GM10248 (cell line): ENCODE results near the gene ANKH.

Source experiments
- CTCF ChIA-PET: fragments of 300-600 bp; sonication (Branson Sonifier 250); formaldehyde crosslinking; extraction: SDS; loops from one replicate; lab custom pipeline; 2021; ENCODE audit warnings: antibody characterized with exemption; lab: Yijun Ruan, JAX
- POLR2A ChIA-PET: fragments of 350-650 bp; sonication (Branson Sonifier 250); formaldehyde crosslinking; extraction: SDS; loops from one replicate; lab custom pipeline; 2020; ENCODE audit warnings: antibody characterized with exemption; lab: Yijun Ruan, JAX
- DNase-seq: peaks from one replicate; pipeline ENCODE4 v3.0.0; 2012; ENCODE audit errors: extremely low spot score
- CTCF ChIP-seq: IDR thresholded peaks from 2 replicates; pipeline ENCODE4 v1.5.1; 2012; ENCODE audit warnings: mild to moderate bottlenecking, low read depth; ENCODE audit errors: extremely low read depth, missing control alignments, control extremely low read depth

ANKH gene

DNA sequence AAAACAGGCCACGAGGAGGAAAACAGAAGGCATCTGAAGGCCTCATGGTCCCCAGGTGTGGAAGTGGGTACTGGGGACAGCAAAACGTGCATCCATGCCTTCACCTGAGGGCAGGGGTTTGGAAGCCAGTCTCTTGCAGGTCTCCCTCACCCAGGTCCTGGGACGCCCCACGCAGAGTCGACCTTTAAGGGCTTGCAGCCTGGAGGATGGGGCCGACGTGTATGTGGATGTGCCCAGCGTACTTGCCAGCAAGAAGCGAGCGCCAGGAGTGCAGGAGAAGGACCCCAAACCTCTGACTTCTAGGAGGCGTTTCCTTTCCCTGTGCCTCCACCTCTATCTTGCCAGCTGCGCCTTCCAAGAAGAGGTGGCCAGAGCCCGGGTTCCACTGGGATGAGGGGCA lies 141.1 kb downstream of the ANKH start:
- CTCF ChIA-PET: interaction anchor here (2.3 to 8.2 kb wide), 2 partner anchors 14 to 272 kb away, joined by 8 to 147 read pairs; no protein-coding TSS in a partner anchor
- POLR2A ChIA-PET: no interaction called here
- no peak for DNase-seq
- TF ChIP-seq CTCF: no peak

DNA sequence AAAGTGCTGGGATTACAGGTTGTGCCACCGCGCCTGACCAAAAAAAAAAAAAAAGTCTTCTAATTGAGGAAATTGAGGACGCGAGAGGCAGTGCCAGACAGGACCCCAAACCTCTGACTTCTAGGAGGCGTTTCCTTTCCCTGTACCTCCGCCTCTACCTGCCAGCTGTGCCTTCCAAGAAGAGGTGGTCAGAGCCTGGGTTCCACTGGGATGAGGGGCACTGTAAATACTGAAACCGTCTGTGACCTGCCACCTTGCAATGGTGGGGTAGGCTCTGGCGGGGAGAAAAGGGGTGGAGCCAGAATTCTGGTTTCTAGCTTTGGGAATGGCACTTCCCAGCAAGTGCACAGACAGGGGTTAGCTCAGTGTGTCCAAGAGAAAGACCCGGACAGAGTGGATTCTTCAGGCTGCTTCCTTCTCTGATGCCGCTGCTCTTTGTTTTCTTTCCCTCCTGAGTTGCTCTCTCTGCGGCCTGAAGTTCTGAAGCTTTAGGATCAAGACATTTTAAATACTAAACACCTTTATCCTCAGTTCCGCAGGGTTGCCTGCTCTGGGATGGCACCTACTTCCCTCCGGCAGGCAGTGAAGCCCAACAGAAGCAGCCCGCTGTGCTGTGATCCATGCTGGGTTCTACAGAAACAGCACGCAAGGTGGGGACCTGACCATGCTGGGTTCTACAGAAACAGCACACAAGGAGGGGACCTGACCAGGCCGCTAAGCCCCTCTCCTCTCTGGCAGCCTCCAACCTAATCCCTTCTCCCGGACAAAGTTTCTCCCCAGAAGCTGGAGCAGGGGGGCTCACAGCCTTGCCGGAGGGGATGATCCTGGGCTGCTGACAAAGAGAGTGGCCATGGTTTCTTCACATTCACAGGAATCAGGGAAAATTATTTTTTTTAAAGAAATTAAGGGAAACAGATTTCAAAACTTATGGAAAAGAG lies 141.9 kb downstream of the ANKH start:
- CTCF ChIA-PET: interaction anchor here (1.6 to 11.5 kb wide), 3 partner anchors 21 to 273 kb away, joined by 4 to 147 read pairs (median 132); no protein-coding TSS in a partner anchor
- DNase-seq: no peak
- POLR2A ChIA-PET: interaction anchor here (0.7 kb wide), 1 partner anchor 9 kb away, joined by 3 read pairs; no protein-coding TSS in a partner anchor
- TF ChIP-seq CTCF: no peak

DNA sequence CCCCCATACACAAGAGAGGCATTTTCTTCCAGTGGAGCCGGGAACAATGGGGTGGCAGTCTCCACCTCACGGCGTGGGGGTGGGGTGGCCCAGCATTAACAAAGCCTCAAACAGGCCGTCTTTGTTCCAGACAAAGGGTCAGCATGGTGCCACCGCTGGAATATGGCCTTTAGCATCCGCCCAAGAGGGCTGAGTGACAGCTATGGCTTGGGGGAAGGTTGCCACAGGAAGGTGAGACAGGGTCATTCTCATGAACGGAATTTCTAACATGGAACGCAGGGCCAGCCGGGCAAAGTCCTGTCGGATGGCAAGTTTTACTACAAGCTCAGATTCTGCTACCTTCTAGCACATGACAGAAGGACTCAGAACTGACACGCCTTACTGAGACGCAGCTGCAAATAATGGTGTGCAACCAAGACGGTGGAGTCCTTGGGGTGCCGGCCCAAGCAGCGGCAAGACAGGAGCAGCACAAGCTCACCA lies 143.1 kb downstream of the ANKH start:
- TF ChIP-seq CTCF: no peak
- ChIA-PET CTCF (interaction anchor here (1.0 to 11.5 kb wide), 17 partner anchors 9 to 292 kb away, joined by 3 to 147 read pairs (median 7); no protein-coding TSS in a partner anchor), POLR2A (no interaction called here)
- no peak for DNase-seq

GRCh38 chr5:14727928-14728458 lies 143.6 kb downstream of the ANKH start:
- ChIA-PET POLR2A (no interaction called here), CTCF (interaction anchor here (1.0 to 11.5 kb wide), 24 partner anchors 10 to 293 kb away, joined by 3 to 147 read pairs (median 6); no protein-coding TSS in a partner anchor)
- no peak for TF ChIP-seq CTCF
- no peak for DNase-seq

DNA sequence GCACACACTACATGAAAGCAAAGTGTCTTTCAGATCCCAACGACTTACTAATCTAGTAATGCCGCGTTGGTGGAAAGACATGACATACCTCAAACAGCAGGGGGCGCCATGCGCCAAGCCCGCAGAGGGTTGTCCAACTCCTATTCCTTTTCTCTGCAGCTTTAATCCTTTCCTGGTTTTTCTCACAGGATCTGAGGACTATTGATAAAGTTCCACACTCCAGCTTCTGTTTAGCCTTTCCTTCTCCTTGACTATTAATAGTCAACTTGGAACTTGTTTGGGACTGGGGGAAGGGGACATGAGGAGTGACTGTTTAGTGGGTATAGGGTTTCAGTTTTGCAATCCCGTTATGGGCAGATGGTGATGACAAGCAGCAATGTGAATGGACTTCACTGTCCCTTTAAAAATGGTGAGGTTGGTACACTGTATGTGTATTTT lies 144.1 kb downstream of the ANKH start:
- CTCF ChIA-PET: interaction anchor here (0.7 to 11.5 kb wide), 41 partner anchors 10 to 298 kb away, joined by 3 to 147 read pairs (median 5); no protein-coding TSS in a partner anchor
- POLR2A ChIA-PET: no interaction called here
- peak; percentile 77 for DNase-seq
- TF ChIP-seq CTCF: peak; percentile 81

GRCh38 chr5:14726066-14726838 lies 145.3 kb downstream of the ANKH start:
- no peak for TF ChIP-seq CTCF
- POLR2A ChIA-PET: no interaction called here
- CTCF ChIA-PET: interaction anchor here (0.6 to 11.5 kb wide), 39 partner anchors 9 to 300 kb away, joined by 3 to 147 read pairs (median 5); no protein-coding TSS in a partner anchor

More at GRCh38 chr5:14726066-14726838, 145.3 kb downstream of the ANKH start:
- DNase-seq: no peak
